GM12891 (cell line): ENCODE results near the gene VKORC1L1.
"Not testable (repeated sequence)": the region's sequence is repeated elsewhere in the genome, so short reads cannot be mapped to it uniquely, and the experiment has no call there.

ENCODE experiments used
- POLR2A ChIP-seq: IDR thresholded peaks from 2 replicates; pipeline ENCODE4 v1.6.1; 2011; ENCODE audit warnings: low read depth, low read length, control low read depth
- POLR2AphosphoS5 ChIP-seq: IDR thresholded peaks from 2 replicates; pipeline ENCODE4 v1.6.1; 2011; ENCODE audit warnings: low read depth, low read length, control low read depth
- POU2F2 ChIP-seq: IDR thresholded peaks from 2 replicates; pipeline ENCODE4 v1.6.1; 2011; ENCODE audit warnings: low read depth, mild to moderate bottlenecking, control low read depth, low read length, moderate library complexity
- SPI1 ChIP-seq: IDR thresholded peaks from 2 replicates; pipeline ENCODE4 v1.6.1; 2011; ENCODE audit warnings: low read depth, low read length, control low read depth
- TAF1 ChIP-seq: IDR thresholded peaks from 2 replicates; pipeline ENCODE4 v1.6.1; 2011; ENCODE audit warnings: low read depth, low read length, control low read depth

DNA sequence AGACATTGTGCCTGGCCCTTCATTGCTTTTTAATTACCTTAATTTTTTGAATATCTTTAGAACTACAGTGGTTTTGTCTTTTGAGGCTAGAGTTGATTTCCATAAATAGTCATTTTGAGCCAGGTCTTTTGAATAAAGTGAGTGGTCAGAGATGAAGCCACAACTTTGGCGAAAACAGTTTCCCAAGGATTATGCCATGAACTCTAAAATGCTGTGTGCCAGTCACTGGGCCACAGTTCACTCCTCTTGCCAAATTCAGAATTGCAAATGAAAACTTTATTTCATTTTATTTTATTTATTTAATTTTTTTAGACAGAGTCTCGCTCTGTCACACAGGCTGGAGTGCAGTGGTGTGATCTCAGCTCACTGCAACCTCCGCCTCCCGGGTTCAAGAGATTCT is 14.2 kb upstream of the VKORC1L1 start:
- TF ChIP-seq TAF1, POLR2A, SPI1, POLR2AphosphoS5, POU2F2: not testable (repeated sequence)
